ENCODE measurements around the gene CYP8B1. TPM values are rescaled to one million over a fixed set of nuclear protein-coding genes. Genes with fewer than 3 reads are reported as not detected.

Gene CYP8B1
- total and polyA plus RNA-seq, 3 donors from 2014 or later: not detected

DNA sequence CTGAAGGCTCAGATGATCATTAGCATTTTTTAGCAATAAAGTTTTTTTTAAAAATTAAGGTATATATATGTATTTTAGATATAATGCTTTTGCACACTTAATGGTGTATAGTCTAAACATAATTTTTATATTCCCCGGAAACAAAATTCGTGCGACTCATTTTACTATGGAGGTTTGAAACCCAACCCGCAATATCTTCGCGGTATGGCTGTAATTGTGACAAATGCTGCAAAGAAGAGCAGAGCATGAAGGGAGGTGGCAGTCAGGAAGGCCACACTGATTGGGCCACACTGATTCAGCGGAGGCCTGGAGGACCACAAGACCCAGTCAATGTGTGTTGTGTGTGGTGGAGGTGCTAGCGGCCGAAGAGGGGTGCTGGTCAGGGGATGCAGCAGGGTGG, 4.5 kb upstream of the CYP8B1 start:
- Histone ChIP-seq H3K4me1 (no peaks in the 10 kb centered on the region), H3K9me3 (no peaks in the 10 kb centered on the region), H3K36me3 (ENCODE audit: low read depth, missing control alignments) (no peaks in the 10 kb centered on the region), H3K4me3 (peak overlapping the region; percentile 61 to 65), H3K27me3 (no peaks in the 10 kb centered on the region), H3K27ac (no peak overlapping the region)
- WGBS, 2 donors: 55 to 71% methylated on average over 9 of the region's 9 CpGs
- TF ChIP-seq, protein P1, sequence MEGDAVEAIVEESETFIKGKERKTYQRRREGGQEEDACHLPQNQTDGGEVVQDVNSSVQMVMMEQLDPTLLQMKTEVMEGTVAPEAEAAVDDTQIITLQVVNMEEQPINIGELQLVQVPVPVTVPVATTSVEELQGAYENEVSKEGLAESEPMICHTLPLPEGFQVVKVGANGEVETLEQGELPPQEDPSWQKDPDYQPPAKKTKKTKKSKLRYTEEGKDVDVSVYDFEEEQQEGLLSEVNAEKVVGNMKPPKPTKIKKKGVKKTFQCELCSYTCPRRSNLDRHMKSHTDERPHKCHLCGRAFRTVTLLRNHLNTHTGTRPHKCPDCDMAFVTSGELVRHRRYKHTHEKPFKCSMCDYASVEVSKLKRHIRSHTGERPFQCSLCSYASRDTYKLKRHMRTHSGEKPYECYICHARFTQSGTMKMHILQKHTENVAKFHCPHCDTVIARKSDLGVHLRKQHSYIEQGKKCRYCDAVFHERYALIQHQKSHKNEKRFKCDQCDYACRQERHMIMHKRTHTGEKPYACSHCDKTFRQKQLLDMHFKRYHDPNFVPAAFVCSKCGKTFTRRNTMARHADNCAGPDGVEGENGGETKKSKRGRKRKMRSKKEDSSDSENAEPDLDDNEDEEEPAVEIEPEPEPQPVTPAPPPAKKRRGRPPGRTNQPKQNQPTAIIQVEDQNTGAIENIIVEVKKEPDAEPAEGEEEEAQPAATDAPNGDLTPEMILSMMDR (IDR thresholded peaks at IDR 0.05): no peak
- TF ChIP-seq POLR2A (IDR thresholded peaks at IDR 0.05): no peak
- DNase-seq: no peak
- intact Hi-C loops (cut with DNase I; ENCODE audit: low total_unique reads): loop anchor here (10.0 kb wide), 2 partner anchors 45 to 105 kb away; partner anchors contain the start of gene CCDC13

DNA sequence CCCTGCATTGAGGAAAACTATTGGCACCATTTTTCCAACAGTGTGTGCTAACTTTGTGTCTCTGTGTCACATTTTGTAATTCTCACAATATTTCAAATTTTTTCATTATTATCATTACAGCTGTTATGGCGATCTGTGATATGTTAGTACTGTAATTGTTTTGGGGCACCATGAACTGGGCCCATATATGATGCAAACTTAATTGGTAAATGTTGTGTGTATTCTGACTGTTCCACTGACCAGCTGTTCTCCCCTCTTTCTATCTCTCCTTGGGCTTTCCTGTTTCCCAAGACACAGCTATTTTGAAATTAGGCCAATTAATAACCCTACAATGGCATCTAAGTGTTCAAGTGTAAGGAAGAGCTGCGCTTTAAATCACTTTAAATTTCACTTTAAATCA, 2.2 kb upstream of the CYP8B1 start:
- TF ChIP-seq POLR2A (IDR thresholded peaks at IDR 0.05): no peak
- TF ChIP-seq, protein P1 (IDR thresholded peaks at IDR 0.05): no peak
- H3K4me1 ChIP-seq: no peaks in the 10 kb centered on the region
- H3K4me3 ChIP-seq: no peak overlapping the region
- no peak overlapping the region for H3K27ac ChIP-seq
- WGBS, 2 donors: 77 to 84% methylated on average over 2 of the region's 2 CpGs
- no peaks in the 10 kb centered on the region for H3K36me3 ChIP-seq (ENCODE audit: low read depth, missing control alignments)
- no peaks in the 10 kb centered on the region for H3K27me3 ChIP-seq
- no peaks in the 10 kb centered on the region for H3K9me3 ChIP-seq
- intact Hi-C loops (cut with DNase I; ENCODE audit: low total_unique reads): no loop called here
- no peak for DNase-seq

DNA sequence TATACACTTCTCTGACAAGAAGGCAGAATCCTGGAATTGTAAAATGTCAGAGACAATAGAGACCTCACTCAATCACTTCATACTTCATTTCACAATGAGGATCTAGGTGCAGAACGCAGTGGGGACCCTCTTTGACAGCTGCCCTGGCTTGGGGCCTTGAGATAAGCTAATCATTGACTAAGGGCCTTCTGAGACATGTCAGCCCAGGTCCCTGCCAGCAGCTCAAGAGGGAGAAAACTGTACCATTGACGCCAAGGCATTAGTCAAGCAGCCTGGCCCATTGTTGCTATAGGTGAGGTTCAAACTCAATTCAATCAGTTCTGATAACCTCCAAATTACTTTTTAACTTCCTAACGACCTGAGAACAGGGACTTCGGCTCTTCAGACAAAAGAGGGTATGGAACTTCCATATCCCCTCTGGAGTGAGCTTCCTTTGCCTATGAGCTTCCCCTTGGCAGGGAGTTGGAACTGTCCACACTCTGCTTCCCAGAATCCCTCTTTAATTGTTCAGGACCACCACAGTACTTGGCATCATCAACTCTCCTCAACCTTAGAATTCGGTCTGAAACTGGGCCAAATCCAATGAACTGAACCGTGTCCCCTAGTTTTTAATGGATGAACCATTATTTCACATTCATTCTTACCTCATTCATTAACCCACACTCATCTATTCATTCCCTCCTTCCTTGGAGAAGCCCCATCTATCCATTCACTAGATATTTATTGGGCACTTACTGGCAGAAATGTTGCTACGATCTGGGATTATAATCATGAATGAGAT, 1.5 kb upstream of the CYP8B1 start:
- H3K4me1 ChIP-seq: peaks cover 2% of the 10 kb centered on the region
- H3K27me3 ChIP-seq: no peaks in the 10 kb centered on the region
- no peak overlapping the region for H3K4me3 ChIP-seq
- whole genome bisulfite sequencing, 2 donors: 84 to 89% methylated on average over 7 of the region's 7 CpGs
- no peaks in the 10 kb centered on the region for H3K36me3 ChIP-seq (ENCODE audit: low read depth, missing control alignments)
- no peaks in the 10 kb centered on the region for H3K9me3 ChIP-seq
- TF ChIP-seq POLR2A (IDR thresholded peaks at IDR 0.05): no peak
- TF ChIP-seq, protein P1 (IDR thresholded peaks at IDR 0.05): no peak
- no peak overlapping the region for H3K27ac ChIP-seq
- intact Hi-C loops (cut with DNase I; ENCODE audit: low total_unique reads): no loop called here
- DNase-seq: no peak

DNA sequence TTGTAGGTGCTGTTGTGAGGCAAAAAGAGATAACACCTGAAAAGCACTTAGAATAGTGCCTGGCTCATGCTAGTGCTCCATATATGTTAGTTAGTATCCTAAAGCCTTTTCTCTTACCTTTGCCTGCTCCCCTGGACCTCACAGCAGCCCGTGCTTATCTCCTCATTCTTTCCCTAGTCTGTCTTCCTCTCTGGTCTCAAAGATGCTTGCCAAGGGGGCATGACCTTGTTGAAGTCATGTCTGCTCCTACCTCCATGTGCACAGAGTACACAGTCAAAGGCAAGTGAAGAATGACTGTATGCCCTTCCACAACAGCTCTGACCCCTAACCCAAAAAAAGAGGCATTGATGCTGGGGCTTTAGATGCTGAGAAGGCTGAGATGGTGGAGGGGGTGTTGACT, 722 bp upstream of the CYP8B1 start:
- H3K4me1 ChIP-seq: peaks cover 8% of the 10 kb centered on the region
- no peak overlapping the region for H3K4me3 ChIP-seq
- 39 to 47% methylated on average over 1 of the region's 1 CpG for WGBS, 2 donors
- TF ChIP-seq, protein P1 (IDR thresholded peaks at IDR 0.05): no peak
- no peak for TF ChIP-seq POLR2A (IDR thresholded peaks at IDR 0.05)
- no peaks in the 10 kb centered on the region for H3K36me3 ChIP-seq (ENCODE audit: low read depth, missing control alignments)
- no peaks in the 10 kb centered on the region for H3K27me3 ChIP-seq
- DNase-seq: no peak
- no peak overlapping the region for H3K27ac ChIP-seq
- H3K9me3 ChIP-seq: no peaks in the 10 kb centered on the region
- intact Hi-C loops (cut with DNase I; ENCODE audit: low total_unique reads): no loop called here

DNA sequence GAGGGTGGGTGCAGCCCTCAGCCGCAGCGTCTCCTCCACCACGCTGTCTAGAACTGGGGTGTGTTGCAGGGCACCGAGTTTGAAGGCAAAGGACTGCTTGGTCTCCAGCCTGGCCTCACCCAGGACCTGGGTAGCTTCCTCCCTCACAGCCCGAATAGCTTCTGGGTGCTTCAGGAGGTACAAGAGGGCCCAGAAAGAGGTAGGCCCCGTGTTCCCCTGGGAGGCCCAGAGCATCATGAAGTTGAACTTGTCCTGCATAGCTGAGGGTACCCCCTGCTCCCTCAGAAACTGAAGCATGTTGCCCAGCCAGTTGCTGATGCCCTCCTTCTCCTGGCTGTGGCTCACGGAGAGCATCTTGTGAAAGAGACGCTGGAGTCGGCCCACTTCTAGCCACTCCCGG, 930 bp downstream of the CYP8B1 start:
- no peak for DNase-seq
- H3K36me3 ChIP-seq (ENCODE audit: low read depth, missing control alignments): no peaks in the 10 kb centered on the region
- no peak overlapping the region for H3K4me3 ChIP-seq
- intact Hi-C loops (cut with DNase I; ENCODE audit: low total_unique reads): no loop called here
- H3K27ac ChIP-seq: no peak overlapping the region
- H3K27me3 ChIP-seq: no peaks in the 10 kb centered on the region
- no peaks in the 10 kb centered on the region for H3K9me3 ChIP-seq
- H3K4me1 ChIP-seq: peaks cover 8% of the 10 kb centered on the region
- TF ChIP-seq POLR2A (IDR thresholded peaks at IDR 0.05): no peak
- TF ChIP-seq, protein P1 (IDR thresholded peaks at IDR 0.05): no peak
- 94 to 97% methylated on average over 4 to 10 of the region's 10 CpGs for WGBS, 2 donors
